GM23248 (cell line): ENCODE data around the gene SFT2D3.

Experiments used
- EZH2 ChIP-seq: fragments of 200-600 bp; sonication (generic); IDR thresholded peaks from 2 replicates; pipeline ENCODE4 v1.6.1; 2018; ENCODE audit warnings: antibody characterized with exemption, mild to moderate bottlenecking; ENCODE audit not compliant: insufficient read depth, poor library complexity, severe bottlenecking
- EZH2phosphoT487 ChIP-seq: fragments of 200-600 bp; sonication (generic); IDR thresholded peaks from 2 replicates; pipeline ENCODE4 v1.6.1; 2018; ENCODE audit warnings: antibody characterized with exemption, moderate library complexity, mild to moderate bottlenecking, low read depth; ENCODE audit not compliant: insufficient read depth

DNA sequence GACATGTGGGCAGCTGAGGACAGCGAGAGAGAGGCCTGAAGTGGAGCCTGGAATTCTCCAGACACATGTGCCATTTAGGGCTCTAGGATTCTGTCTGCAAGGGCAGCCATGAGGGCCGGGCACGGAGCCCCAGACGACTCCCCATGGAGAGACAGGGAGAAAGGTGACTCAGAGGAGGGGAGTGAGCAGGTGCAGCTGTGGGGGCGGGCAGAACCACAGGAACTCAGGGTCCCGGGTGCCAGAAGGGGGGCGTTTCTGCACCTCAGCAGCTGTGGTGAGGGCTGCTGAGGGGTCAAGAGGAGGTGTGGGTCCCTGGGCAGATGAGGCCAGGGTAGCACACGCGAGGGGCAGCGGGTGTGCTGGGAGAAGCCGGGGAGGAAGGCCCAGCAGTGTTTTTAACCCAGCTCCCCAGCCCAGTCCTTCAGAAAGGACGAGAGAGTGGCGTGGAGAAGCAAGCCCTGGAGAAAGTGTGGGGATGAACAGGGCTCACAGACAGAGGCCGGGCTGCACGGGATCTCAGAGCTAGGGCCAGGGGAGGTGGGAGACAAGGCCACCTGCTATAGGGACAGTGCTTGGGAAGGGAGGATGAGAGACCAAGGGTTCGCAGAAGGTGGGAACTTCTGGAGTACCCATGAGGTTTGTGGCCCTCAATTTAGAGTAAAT lies 47.7 kb upstream of the SFT2D3 start:
- no peak for TF ChIP-seq EZH2
- TF ChIP-seq EZH2phosphoT487 = no peak
